Fibroblast of lung (primary cell): ENCODE data around the gene UGT2A2. TPM values are rescaled to one million over a fixed set of nuclear protein-coding genes. Genes with fewer than 3 reads are reported as not detected.

Source experiments
- DNase-seq, 2 donors: peaks; one replicate each; pipeline versions ENCODE4 v3.0.0 to v3.0.0-alpha.2; 2010; ENCODE audit warnings: low read depth in 2 of 2
- H2AFZ ChIP-seq: 2 replicates; pipeline ENCODE4 v1.5.1; 2012; ENCODE audit warnings: low read length, control low read depth, inconsistent platforms
- H3K27ac ChIP-seq: 2 replicates; pipeline ENCODE4 v1.5.1; 2011; ENCODE audit warnings: low read length, control low read depth; ENCODE audit not compliant: insufficient read depth
- H3K27me3 ChIP-seq: 2 replicates; pipeline ENCODE4 v1.5.1; 2011; ENCODE audit warnings: mild to moderate bottlenecking, low read length; ENCODE audit not compliant: control insufficient read depth, insufficient read depth
- H3K36me3 ChIP-seq: 2 replicates; pipeline ENCODE4 v1.5.1; 2011; ENCODE audit warnings: low read length; ENCODE audit not compliant: control insufficient read depth, insufficient read depth
- H3K4me1 ChIP-seq: 2 replicates; pipeline ENCODE4 v1.5.1; 2011; ENCODE audit warnings: low read length; ENCODE audit not compliant: control insufficient read depth, insufficient read depth; ENCODE audit errors: extremely low read depth
- H3K4me2 ChIP-seq: 2 replicates; pipeline ENCODE4 v1.5.1; 2011; ENCODE audit warnings: low read length, control low read depth; ENCODE audit not compliant: insufficient read depth; ENCODE audit errors: extremely low read depth
- H3K4me3 ChIP-seq, 4 experiments: fragments of 200-600 bp in 1 of 4; sonication (generic) in 1 of 4; replicated peaks in 1 of 4; 2 replicates each; pipeline ENCODE4 v1.5.1; 2011 to 2016; ENCODE audit warnings: low read length in 4 of 4, low read depth in 3 of 4, mild to moderate bottlenecking in 3 of 4, control low read depth in 2 of 4, inconsistent platforms in 1 of 4, mixed read lengths in 1 of 4; ENCODE audit not compliant: insufficient read depth in 1 of 4; ENCODE audit errors: control extremely low read depth in 1 of 4
- H3K79me2 ChIP-seq: 2 replicates; pipeline ENCODE4 v1.5.1; 2012; ENCODE audit warnings: mild to moderate bottlenecking, low read length, inconsistent platforms; ENCODE audit not compliant: control insufficient read depth, insufficient read depth
- H3K9ac ChIP-seq: 2 replicates; pipeline ENCODE4 v1.5.1; 2011; ENCODE audit warnings: mild to moderate bottlenecking, low read length, control low read depth; ENCODE audit not compliant: insufficient read depth
- H3K9me3 ChIP-seq: 2 replicates; pipeline ENCODE4 v1.5.1; 2012; ENCODE audit warnings: low read depth, low read length; ENCODE audit not compliant: control insufficient read depth, insufficient read depth
- H4K20me1 ChIP-seq: 2 replicates; pipeline ENCODE4 v1.5.1; 2011; ENCODE audit warnings: low read length; ENCODE audit not compliant: control insufficient read depth, insufficient read depth; ENCODE audit errors: extremely low read depth
- EZH2 ChIP-seq: IDR thresholded peaks from 2 replicates; pipeline ENCODE4 v1.5.1; 2012; ENCODE audit warnings: low read length, control low read depth, mild to moderate bottlenecking; ENCODE audit errors: missing control alignments
- polyA plus RNA-seq, 2 donors: library from polyadenylated mRNA; depleted of rRNA in 1 of 2; stranded (reverse) in 1 of 2; unstranded in 1 of 2; fragments of >200 nt; gene quantifications; 2 replicates each; pipeline ENCODE4 v1.2.1, GENCODE V29; 2011 to 2012; ENCODE audit warnings: missing spikeins in 1 of 2
- total RNA-seq: library from RNA; depleted of rRNA; stranded (reverse); fragments of >200 nt; gene quantifications from 2 replicates; pipeline ENCODE4 v1.2.1, GENCODE V29; 2014
- TF ChIP-seq, protein P1 (sequence below), 2 donors: IDR thresholded peaks in 1 of 2; conservative IDR thresholded peaks in 1 of 2; 1 replicate in 1 of 2; 2 replicates in 1 of 2; pipeline ENCODE4 v1.5.1; 2011 to 2012; ENCODE audit warnings: low read length in 2 of 2, control low read depth in 1 of 2, inconsistent platforms in 1 of 2, low read depth in 1 of 2, mild to moderate bottlenecking in 1 of 2

UGT2A2 gene
- total and polyA plus RNA-seq, 2 donors (not counting 1 experiment from before 2014, with no cell fraction given) = not detected

DNA sequence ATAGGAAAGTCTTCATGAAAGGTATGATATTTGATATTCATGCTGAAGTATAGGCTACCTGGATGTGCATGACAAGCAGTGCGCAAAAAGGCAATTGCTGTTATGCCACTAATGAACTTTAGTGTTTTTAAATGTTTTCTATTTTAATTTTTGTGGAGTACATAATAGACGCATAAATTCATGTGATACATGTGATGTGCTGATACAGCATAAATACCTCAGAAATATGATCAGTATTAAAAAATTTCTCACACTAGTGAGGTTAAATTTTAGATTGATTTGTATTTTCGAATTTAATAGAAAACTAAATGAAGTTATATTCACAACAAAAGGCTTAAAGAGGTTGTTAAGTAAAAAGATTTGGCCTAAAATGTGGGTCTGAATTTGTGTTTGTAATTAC, 11.4 kb upstream of the UGT2A2 start:
- Histone ChIP-seq H3K4me2 (no peak overlapping the region), H4K20me1 (no peaks in the 10 kb centered on the region), H3K9me3 (no peaks in the 10 kb centered on the region), H3K4me1 (no peaks in the 10 kb centered on the region), H3K36me3 (no peaks in the 10 kb centered on the region), H3K4me3 (no peak overlapping the region), H3K27ac (no peak overlapping the region), H2AFZ (no peak overlapping the region), H3K9ac (no peak overlapping the region), H3K79me2 (no peaks in the 10 kb centered on the region), H3K27me3 (no peaks in the 10 kb centered on the region)
- no peak for DNase-seq
- TF ChIP-seq, protein P1, sequence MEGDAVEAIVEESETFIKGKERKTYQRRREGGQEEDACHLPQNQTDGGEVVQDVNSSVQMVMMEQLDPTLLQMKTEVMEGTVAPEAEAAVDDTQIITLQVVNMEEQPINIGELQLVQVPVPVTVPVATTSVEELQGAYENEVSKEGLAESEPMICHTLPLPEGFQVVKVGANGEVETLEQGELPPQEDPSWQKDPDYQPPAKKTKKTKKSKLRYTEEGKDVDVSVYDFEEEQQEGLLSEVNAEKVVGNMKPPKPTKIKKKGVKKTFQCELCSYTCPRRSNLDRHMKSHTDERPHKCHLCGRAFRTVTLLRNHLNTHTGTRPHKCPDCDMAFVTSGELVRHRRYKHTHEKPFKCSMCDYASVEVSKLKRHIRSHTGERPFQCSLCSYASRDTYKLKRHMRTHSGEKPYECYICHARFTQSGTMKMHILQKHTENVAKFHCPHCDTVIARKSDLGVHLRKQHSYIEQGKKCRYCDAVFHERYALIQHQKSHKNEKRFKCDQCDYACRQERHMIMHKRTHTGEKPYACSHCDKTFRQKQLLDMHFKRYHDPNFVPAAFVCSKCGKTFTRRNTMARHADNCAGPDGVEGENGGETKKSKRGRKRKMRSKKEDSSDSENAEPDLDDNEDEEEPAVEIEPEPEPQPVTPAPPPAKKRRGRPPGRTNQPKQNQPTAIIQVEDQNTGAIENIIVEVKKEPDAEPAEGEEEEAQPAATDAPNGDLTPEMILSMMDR (conservative IDR thresholded peaks at IDR 0.05 in 1 of 2, IDR thresholded peaks at IDR 0.05 in 1 of 2; ENCODE audit: low read depth in 1 of 2, low read length in 2 of 2) = no peak
- no peak for TF ChIP-seq EZH2

DNA sequence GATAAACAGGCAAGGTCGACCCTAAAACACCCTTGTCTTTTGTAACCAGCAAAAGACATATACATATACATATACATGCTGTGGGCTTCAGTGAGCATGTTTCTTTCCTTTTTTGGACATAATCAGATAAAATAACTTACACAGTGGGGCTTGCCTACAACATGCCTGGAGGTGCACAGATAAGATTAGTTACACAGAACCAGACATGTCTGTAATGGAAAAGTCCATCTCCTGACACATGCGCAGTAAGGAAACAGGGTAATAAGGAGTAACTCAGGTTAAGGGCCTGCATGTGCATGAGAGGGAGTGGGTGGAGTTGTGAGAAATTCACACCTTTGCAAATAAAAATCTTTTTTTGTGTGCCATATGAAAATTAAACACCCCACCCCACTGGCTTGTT, 10.2 kb upstream of the UGT2A2 start:
- no peak overlapping the region for H3K9ac ChIP-seq
- no peaks in the 10 kb centered on the region for H3K36me3 ChIP-seq
- H3K79me2 ChIP-seq = no peaks in the 10 kb centered on the region
- H2AFZ ChIP-seq = no peak overlapping the region
- H3K27me3 ChIP-seq = no peaks in the 10 kb centered on the region
- H3K4me1 ChIP-seq = no peaks in the 10 kb centered on the region
- no peak overlapping the region for H3K27ac ChIP-seq
- no peaks in the 10 kb centered on the region for H4K20me1 ChIP-seq
- no peak overlapping the region for H3K4me3 ChIP-seq
- TF ChIP-seq, protein P1 (conservative IDR thresholded peaks at IDR 0.05 in 1 of 2, IDR thresholded peaks at IDR 0.05 in 1 of 2; ENCODE audit: low read depth in 1 of 2, low read length in 2 of 2) = no peak
- no peak for TF ChIP-seq EZH2
- peak in 1 of 2 donors; percentile 2 for DNase-seq
- no peaks in the 10 kb centered on the region for H3K9me3 ChIP-seq
- no peak overlapping the region for H3K4me2 ChIP-seq

DNA sequence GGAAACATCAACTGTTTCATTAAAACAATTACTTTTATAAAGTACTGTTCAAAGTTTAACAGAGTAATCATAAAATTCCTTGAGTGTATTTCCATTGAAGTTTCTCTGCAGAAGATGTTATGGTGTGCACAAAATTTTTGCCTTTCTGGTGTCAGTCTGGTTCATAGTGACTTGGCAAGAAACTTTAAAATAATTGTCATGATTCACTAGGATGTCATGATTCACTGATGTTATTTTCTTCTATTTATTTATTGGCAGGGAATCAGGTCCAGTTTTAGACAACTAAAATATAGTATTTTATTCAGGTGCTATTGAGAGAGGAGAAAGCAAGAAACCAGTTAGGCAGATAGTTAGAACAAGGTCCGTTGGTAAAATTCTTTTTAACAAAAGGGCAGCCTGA, 9.8 kb upstream of the UGT2A2 start:
- H3K27me3 ChIP-seq = no peaks in the 10 kb centered on the region
- H3K79me2 ChIP-seq = no peaks in the 10 kb centered on the region
- TF ChIP-seq, protein P1 (conservative IDR thresholded peaks at IDR 0.05 in 1 of 2, IDR thresholded peaks at IDR 0.05 in 1 of 2; ENCODE audit: low read depth in 1 of 2, low read length in 2 of 2) = no peak
- TF ChIP-seq EZH2 = no peak
- H4K20me1 ChIP-seq = no peaks in the 10 kb centered on the region
- H3K27ac ChIP-seq = no peak overlapping the region
- no peak overlapping the region for H3K4me3 ChIP-seq
- H3K36me3 ChIP-seq = no peaks in the 10 kb centered on the region
- H3K9me3 ChIP-seq = no peaks in the 10 kb centered on the region
- peak in 1 of 2 donors; percentile 1 for DNase-seq
- no peak overlapping the region for H3K9ac ChIP-seq
- no peak overlapping the region for H2AFZ ChIP-seq
- no peak overlapping the region for H3K4me2 ChIP-seq
- H3K4me1 ChIP-seq = no peaks in the 10 kb centered on the region
